HK-2 (cell line): Measurements from ENCODE around the gene SENP7.
"Not testable (repeated sequence)": the region's sequence is repeated elsewhere in the genome, so short reads cannot be mapped to it uniquely, and the experiment has no call there.

Experiments
- DNase-seq: peaks from one replicate; pipeline ENCODE4 v3.0.0-alpha.2; 2018; ENCODE audit not compliant: unreplicated experiment

Gene SENP7

GRCh38 chr3:101521211-101521701, 8.2 kb upstream of the SENP7 start:
- DNase-seq, result no peak

GRCh38 chr3:101519685-101520365, 6.8 kb upstream of the SENP7 start:
- peak; percentile 3 for DNase-seq

- DNase-seq, result peak; percentile 33
These were observed 5.4 kb upstream of the SENP7 start for GRCh38 chr3:101518421-101518871.

GRCh38 chr3:101513419-101513986, 491 bp upstream of the SENP7 start:
- DNase-seq, result no peak

GRCh38 chr3:101512396-101512645, 691 bp downstream of the SENP7 start:
- DNase-seq, result no peak

GRCh38 chr3:101509811-101510210, 3.2 kb downstream of the SENP7 start:
- DNase-seq, result no peak

- no peak for DNase-seq
These were observed 3.7 kb downstream of the SENP7 start for GRCh38 chr3:101509281-101509680.

GRCh38 chr3:101501783-101502182, 11.2 kb downstream of the SENP7 start:
- no peak for DNase-seq

GRCh38 chr3:101500208-101500607, 12.8 kb downstream of the SENP7 start:
- no peak for DNase-seq

GRCh38 chr3:101497803-101498202, 15.2 kb downstream of the SENP7 start:
- DNase-seq, result no peak

- DNase-seq, result no peak
These were observed 17.5 kb downstream of the SENP7 start for GRCh38 chr3:101495552-101495951.

- DNase-seq, result peak; percentile 66
These were observed 28.0 kb downstream of the SENP7 start for GRCh38 chr3:101484805-101485620.

- DNase-seq, result no peak
These were observed 34.0 kb downstream of the SENP7 start for GRCh38 chr3:101478980-101479379.

- DNase-seq, result not testable (repeated sequence)
These were observed 38.0 kb downstream of the SENP7 start for GRCh38 chr3:101474841-101475552.

GRCh38 chr3:101468676-101469075, 44.3 kb downstream of the SENP7 start:
- DNase-seq, result not testable (repeated sequence)

GRCh38 chr3:101467310-101467663, 45.7 kb downstream of the SENP7 start:
- not testable (repeated sequence) for DNase-seq

GRCh38 chr3:101466465-101467309, 46.3 kb downstream of the SENP7 start:
- no peak for DNase-seq

- DNase-seq, result no peak
These were observed 48.8 kb downstream of the SENP7 start for GRCh38 chr3:101464235-101464634.

GRCh38 chr3:101461451-101461850, 51.6 kb downstream of the SENP7 start:
- DNase-seq, result no peak

GRCh38 chr3:101458387-101458786, 54.6 kb downstream of the SENP7 start:
- DNase-seq, result no peak

- no peak for DNase-seq
These were observed 58.4 kb downstream of the SENP7 start for GRCh38 chr3:101454629-101455028.
